ENCODE measurements around the gene RACGAP1. TPM values are rescaled to one million over a fixed set of nuclear protein-coding genes. Genes with fewer than 3 reads are reported as not detected.

Gene RACGAP1
- total RNA-seq, 1 donor from 2014 or later = 5.3 TPM

- DNase-seq (ENCODE audit: low spot score) = no peak
Observed at GRCh38 chr12:49941556-49942511, 83.5 kb downstream of the RACGAP1 start.

DNA sequence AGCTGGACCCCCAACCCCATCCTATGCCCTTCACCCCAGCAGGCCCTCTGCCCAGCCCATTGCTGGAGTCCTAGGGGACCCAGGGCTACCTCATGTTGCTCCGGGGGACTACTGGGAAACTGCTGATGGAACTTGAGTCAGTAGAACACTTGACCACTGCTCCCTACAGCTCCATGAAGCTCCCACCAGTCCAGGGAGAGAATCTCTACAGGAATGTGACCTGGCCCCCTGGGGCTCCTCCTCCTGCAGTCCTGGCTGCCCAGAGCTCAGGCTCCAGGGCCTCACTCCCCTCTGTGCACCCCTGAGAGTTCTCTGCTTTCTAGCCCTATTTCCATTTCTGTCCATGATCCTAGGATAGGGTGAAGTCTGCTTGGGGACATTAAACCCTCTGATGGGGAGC is 85.6 kb downstream of the RACGAP1 start:
- DNase-seq (ENCODE audit: low spot score) = no peak

DNA sequence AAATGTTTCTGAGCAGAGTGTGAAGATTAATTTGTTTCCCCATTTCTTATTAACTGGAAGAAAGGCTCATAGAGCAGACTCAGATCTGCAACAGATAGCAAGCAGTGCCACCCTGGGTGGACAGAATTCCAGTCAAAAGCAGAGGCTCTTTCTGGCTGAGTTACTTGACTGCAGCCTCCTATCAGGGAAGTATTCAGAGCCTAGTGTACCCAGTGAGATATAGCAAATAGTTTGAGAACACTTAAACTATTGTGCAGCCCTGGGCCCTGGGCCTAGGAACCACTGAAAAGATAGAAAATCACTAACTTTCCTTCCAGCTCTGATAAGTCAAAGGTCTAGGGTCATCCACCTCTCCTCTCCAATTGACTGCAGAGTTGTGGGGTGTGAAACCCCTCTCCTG is 86.0 kb downstream of the RACGAP1 start:
- no peak for DNase-seq (ENCODE audit: low spot score)

Other genes starting within 250 kb of the RACGAP1 start
- 24.0 TPM for gene NCKAP5L, start 197.1 kb downstream of the RACGAP1 start, total RNA-seq
- 3.9 TPM for gene BCDIN3D, start 182.4 kb downstream of the RACGAP1 start, total RNA-seq
- 6.2 TPM for gene FAIM2, start 121.6 kb downstream of the RACGAP1 start, total RNA-seq
- gene AQP2, start 74.8 kb downstream of the RACGAP1 start, total RNA-seq = 0.70 TPM
- 0.34 TPM for gene AQP5, start 63.6 kb downstream of the RACGAP1 start, total RNA-seq
- not detected for gene AQP6, start 52.5 kb downstream of the RACGAP1 start, total RNA-seq
- gene ASIC1, start 32.1 kb upstream of the RACGAP1 start, total RNA-seq = 1.6 TPM
- 64.5 TPM for gene SMARCD1, start 59.8 kb upstream of the RACGAP1 start, total RNA-seq
- gene GPD1, start 78.5 kb upstream of the RACGAP1 start, total RNA-seq = 1.7 TPM
- 58.9 TPM for gene COX14, start 86.7 kb upstream of the RACGAP1 start, total RNA-seq
- 55.6 TPM for gene CERS5, start 141.9 kb upstream of the RACGAP1 start, total RNA-seq

Measured in ureter (tissue), 1 donor.